Upper lobe of right lung (tissue), 1 donor: ENCODE data around the gene SNX6. TPM values are rescaled to one million over a fixed set of nuclear protein-coding genes. Genes with fewer than 3 reads are reported as not detected.
"Not testable (repeated sequence)": the region's sequence is repeated elsewhere in the genome, so short reads cannot be mapped to it uniquely, and the experiment has no call there.

Experiments
- ATAC-seq: fragments of 200-7000 bp; cut with Tn5 transposase; one replicate; pipeline ENCODE4 v1.9.1; 2020; ENCODE audit warnings: mild to moderate bottlenecking, moderate library complexity
- DNase-seq: peaks from one replicate; pipeline ENCODE4 v3.0.0-alpha.2; 2020
- H3K27ac ChIP-seq: fragments of 200-600 bp; one replicate; pipeline ENCODE4 v1.8.0; 2022
- H3K27me3 ChIP-seq: fragments of 200-600 bp; one replicate; pipeline ENCODE4 v1.8.0; 2022; ENCODE audit warnings: mild to moderate bottlenecking
- H3K36me3 ChIP-seq: fragments of 200-600 bp; one replicate; pipeline ENCODE4 v1.8.0; 2022
- H3K4me1 ChIP-seq: fragments of 200-600 bp; one replicate; pipeline ENCODE4 v1.8.0; 2022
- H3K4me3 ChIP-seq: fragments of 200-600 bp; one replicate; pipeline ENCODE4 v1.8.0; 2022; ENCODE audit warnings: mild to moderate bottlenecking
- H3K9me3 ChIP-seq: fragments of 200-600 bp; one replicate; pipeline ENCODE4 v1.8.0; 2022
- intact Hi-C: fragments of 100-400 bp; cut with DNase I; formaldehyde crosslinking; loops from one replicate; pipeline ENCODE4 v1.11.0; 2022
- total RNA-seq: library from RNA; stranded (reverse); fragmentation: NEBNext Ultra II Directional; extraction: Animal tissue kit (Norgen Biotek cat#: 25700); gene quantifications from one replicate; pipeline ENCODE4 v1.2.1, GENCODE V29; 2021
- TF ChIP-seq, protein P1 (sequence below): fragments of 200-600 bp; IDR thresholded peaks from one replicate; pipeline ENCODE4 v1.8.0; 2022; ENCODE audit warnings: antibody characterized with exemption
- donor health status: DM: no; HTN: yes; CAD: no; lungs with severe emphysema.

SNX6 gene
- total RNA-seq, 1 donor from 2014 or later: 64.9 TPM

GRCh38 chr14:34646570-34647255 lies 16.8 kb upstream of the SNX6 start:
- intact Hi-C loops: no loop called here
- DNase-seq: no peak
- TF ChIP-seq, protein P1, sequence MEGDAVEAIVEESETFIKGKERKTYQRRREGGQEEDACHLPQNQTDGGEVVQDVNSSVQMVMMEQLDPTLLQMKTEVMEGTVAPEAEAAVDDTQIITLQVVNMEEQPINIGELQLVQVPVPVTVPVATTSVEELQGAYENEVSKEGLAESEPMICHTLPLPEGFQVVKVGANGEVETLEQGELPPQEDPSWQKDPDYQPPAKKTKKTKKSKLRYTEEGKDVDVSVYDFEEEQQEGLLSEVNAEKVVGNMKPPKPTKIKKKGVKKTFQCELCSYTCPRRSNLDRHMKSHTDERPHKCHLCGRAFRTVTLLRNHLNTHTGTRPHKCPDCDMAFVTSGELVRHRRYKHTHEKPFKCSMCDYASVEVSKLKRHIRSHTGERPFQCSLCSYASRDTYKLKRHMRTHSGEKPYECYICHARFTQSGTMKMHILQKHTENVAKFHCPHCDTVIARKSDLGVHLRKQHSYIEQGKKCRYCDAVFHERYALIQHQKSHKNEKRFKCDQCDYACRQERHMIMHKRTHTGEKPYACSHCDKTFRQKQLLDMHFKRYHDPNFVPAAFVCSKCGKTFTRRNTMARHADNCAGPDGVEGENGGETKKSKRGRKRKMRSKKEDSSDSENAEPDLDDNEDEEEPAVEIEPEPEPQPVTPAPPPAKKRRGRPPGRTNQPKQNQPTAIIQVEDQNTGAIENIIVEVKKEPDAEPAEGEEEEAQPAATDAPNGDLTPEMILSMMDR: no peak
- no peaks in the 10 kb centered on the region for H3K36me3 ChIP-seq
- no peak for ATAC-seq
- H3K4me3 ChIP-seq: no peak overlapping the region
- H3K27me3 ChIP-seq: no peaks in the 10 kb centered on the region
- H3K9me3 ChIP-seq: no peaks in the 10 kb centered on the region
- H3K27ac ChIP-seq: no peak overlapping the region
- no peaks in the 10 kb centered on the region for H3K4me1 ChIP-seq

DNA sequence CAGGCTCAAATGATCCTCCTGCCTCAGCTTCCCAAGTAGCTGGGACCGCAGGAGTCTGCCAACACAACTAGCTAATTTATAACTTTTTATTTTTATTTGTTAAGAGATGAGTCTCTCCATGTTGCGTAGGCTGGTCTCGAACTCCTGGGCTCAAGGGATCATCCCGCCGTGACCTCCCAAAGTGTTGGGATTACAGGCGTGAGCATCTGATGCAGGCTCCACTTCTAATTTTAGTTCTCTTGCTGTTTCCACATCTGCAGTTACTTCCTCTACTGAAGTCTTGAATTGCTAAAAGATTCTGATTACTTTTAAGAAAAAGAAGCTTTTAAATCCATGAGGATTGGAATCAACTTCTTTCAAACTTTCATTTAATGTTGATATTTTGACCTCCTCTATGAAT lies 13.4 kb upstream of the SNX6 start:
- DNase-seq (no peak), ATAC-seq (no peak)
- no peak overlapping the region for H3K4me3 ChIP-seq
- TF ChIP-seq, protein P1: no peak
- H3K4me1 ChIP-seq: no peaks in the 10 kb centered on the region
- H3K9me3 ChIP-seq: no peaks in the 10 kb centered on the region
- no peaks in the 10 kb centered on the region for H3K36me3 ChIP-seq
- no peaks in the 10 kb centered on the region for H3K27me3 ChIP-seq
- no peak overlapping the region for H3K27ac ChIP-seq
- intact Hi-C loops: no loop called here

DNA sequence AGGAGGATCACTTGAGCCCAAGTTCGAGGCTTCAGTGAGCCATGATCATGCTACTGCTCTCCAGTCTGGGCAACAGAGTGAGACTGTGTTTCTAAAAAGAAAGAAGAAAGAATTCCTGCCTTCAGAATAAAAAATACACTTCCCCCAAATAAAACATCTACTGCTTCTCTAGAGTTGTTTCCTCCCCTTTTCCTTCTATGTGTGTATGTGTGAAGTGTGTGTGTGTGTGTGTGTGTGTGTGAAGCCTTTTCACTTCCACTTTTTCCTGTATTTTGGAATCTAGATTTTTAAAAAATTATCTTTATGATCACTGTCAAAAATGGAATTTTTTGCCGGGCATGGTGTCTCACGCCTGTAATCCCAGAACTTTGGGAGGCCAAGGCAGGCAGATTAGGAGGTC lies 12.6 kb upstream of the SNX6 start:
- DNase-seq: no peak
- Histone ChIP-seq H3K4me3 (no peak overlapping the region), H3K36me3 (no peaks in the 10 kb centered on the region), H3K27me3 (no peaks in the 10 kb centered on the region), H3K4me1 (no peaks in the 10 kb centered on the region), H3K27ac (no peak overlapping the region), H3K9me3 (no peaks in the 10 kb centered on the region)
- TF ChIP-seq, protein P1: no peak
- intact Hi-C loops: no loop called here
- no peak for ATAC-seq

DNA sequence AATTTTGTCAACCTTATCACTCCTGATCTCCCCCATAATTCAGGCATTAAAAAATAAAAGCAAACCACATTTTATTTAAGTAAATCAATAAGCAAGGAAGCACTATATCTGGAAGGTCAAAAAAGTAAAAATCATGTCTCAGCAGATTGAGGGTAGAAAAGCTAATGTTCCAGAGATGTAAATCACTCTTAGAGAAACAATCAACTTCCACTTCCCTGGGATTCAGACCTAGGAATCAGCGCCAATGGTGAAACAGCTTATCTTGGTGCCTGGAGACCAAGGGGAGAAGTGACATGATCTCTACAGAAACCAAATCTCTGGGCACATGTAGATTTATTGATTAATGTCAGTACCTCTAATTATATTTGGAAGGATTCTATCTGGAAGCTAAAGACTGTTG lies 10.9 kb upstream of the SNX6 start:
- Histone ChIP-seq H3K36me3 (no peaks in the 10 kb centered on the region), H3K4me3 (no peak overlapping the region), H3K4me1 (no peaks in the 10 kb centered on the region), H3K27ac (no peak overlapping the region), H3K9me3 (no peaks in the 10 kb centered on the region), H3K27me3 (no peaks in the 10 kb centered on the region)
- intact Hi-C loops: no loop called here
- TF ChIP-seq, protein P1: no peak
- no peak for ATAC-seq
- DNase-seq: no peak

DNA sequence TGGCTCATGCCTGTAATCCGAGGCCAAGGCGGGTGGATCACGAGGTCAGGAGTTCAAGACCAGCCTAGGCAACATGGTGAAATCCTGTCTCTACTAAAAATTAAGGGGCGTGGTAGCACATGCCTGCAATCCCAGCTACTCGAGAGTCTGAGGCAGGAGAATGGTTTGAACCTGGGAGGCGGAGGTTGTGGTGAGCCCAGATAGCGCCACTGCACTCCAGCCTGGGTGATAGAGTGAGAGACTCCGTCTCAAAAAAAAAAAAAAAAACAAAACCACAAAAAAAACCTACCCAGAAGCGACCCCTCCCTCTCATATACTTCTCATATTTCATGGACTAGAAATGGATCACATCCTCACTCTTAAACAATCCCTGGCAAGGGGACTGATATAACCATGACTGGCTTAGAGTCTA lies 4.4 kb upstream of the SNX6 start:
- H3K4me3 ChIP-seq, H3K4me1 ChIP-seq, ATAC-seq, H3K36me3 ChIP-seq, H3K9me3 ChIP-seq, intact Hi-C loops, DNase-seq, H3K27ac ChIP-seq, H3K27me3 ChIP-seq: not testable (repeated sequence)

DNA sequence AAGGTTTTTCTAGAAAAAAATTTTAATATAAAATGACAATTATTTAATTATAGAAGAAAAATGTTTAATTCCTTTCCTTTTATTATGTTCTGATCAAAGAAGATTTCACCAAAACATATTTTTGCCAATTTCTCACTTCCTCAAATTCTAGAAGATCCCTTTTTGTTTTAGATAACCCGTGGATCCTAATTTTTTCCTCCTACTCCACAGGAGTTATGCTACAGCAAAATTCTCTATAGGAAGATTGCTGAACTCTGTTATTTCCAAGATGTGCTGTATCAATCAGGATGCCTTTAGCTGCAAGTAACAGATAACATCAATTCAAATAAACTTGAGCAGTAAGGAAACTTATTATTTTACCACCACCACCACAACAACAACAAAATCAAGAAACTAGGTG lies 3.8 kb upstream of the SNX6 start:
- no peaks in the 10 kb centered on the region for H3K36me3 ChIP-seq
- no peak overlapping the region for H3K27ac ChIP-seq
- no peak overlapping the region for H3K4me3 ChIP-seq
- intact Hi-C loops: no loop called here
- no peak for ATAC-seq
- no peak for DNase-seq
- TF ChIP-seq, protein P1: no peak
- H3K9me3 ChIP-seq: no peaks in the 10 kb centered on the region
- no peaks in the 10 kb centered on the region for H3K27me3 ChIP-seq
- peaks cover 5% of the 10 kb centered on the region for H3K4me1 ChIP-seq
